Transverse colon (tissue), 3 donors: Measurements from ENCODE around the gene CYP11A1.

ENCODE experiments used
- EP300 ChIP-seq: sonication (generic); formaldehyde crosslinking; IDR thresholded peaks from one replicate; pipeline ENCODE4 v1.6.1; 2017; ENCODE audit warnings: antibody characterized with exemption, low read depth
- TF ChIP-seq, protein P1 (sequence below), 5 experiments: fragments of 200-600 bp in 3 of 5; fragments of 450-650 bp in 2 of 5; sonication (generic) in 3 of 5; IDR thresholded peaks; 1 replicate in 2 of 5; 2 replicates in 3 of 5; pipeline ENCODE4 v1.5.1; 2016 to 2017; ENCODE audit warnings: antibody characterized with exemption in 5 of 5, inconsistent platforms in 3 of 5, mild to moderate bottlenecking in 2 of 5, moderate library complexity in 1 of 5

DNA sequence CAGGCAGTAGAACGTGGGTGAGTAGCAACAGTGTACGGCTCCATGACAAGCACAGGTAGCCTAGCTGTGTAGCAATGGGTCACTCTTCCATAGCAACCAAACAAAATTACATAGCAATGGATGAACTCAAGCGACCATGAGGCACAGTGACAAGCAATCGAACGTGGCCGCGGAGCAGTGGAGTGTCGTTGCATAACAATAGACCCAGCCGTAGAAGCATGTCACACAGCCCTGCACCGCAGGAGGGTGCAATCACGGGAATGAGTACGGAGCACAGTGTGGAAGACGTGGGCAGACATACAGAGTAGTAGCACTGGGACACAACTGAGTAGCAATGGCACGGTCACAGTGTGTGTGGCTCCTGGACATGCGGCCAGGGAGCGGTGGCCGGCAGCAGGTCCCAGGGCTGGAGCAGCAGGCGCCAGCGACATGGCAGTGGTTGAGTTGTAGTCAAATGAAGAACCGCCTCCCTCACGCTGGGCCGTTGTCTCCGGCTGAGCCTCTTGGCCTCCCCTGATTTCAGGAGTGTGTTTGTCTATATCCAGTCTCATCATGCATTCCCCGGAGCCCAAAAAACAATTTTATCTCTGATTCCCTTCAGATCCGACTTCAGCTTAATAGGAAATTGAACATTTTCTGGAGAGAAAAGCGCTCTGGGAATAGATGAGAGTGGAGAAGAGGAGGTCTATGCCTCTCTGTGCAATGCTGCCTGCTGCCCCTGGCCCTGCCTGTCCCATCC, 67.2 kb downstream of the CYP11A1 start:
- no peak for TF ChIP-seq EP300
- TF ChIP-seq, protein P1, sequence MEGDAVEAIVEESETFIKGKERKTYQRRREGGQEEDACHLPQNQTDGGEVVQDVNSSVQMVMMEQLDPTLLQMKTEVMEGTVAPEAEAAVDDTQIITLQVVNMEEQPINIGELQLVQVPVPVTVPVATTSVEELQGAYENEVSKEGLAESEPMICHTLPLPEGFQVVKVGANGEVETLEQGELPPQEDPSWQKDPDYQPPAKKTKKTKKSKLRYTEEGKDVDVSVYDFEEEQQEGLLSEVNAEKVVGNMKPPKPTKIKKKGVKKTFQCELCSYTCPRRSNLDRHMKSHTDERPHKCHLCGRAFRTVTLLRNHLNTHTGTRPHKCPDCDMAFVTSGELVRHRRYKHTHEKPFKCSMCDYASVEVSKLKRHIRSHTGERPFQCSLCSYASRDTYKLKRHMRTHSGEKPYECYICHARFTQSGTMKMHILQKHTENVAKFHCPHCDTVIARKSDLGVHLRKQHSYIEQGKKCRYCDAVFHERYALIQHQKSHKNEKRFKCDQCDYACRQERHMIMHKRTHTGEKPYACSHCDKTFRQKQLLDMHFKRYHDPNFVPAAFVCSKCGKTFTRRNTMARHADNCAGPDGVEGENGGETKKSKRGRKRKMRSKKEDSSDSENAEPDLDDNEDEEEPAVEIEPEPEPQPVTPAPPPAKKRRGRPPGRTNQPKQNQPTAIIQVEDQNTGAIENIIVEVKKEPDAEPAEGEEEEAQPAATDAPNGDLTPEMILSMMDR (IDR thresholded peaks at IDR 0.05): no peak
